Measurements from ENCODE around the gene ZNF282. TPM values are rescaled to one million over a fixed set of nuclear protein-coding genes. Genes with fewer than 3 reads are reported as not detected.
"Not testable (repeated sequence)": the region's sequence is repeated elsewhere in the genome, so short reads cannot be mapped to it uniquely, and the experiment has no call there.

The ZNF282 gene
- total RNA-seq, 4 donors from 2014 or later: 16.8 to 24.1 (median 23.0) TPM

- DNase-seq (no peak), ATAC-seq (no peak)
- intact Hi-C loops (cut with DNase I; ENCODE audit: low total_unique reads) (no loop called here), in situ Hi-C loops (cut with MboI; ENCODE audit: low sequenced_read_pairs in 4 of 4) (no loop called here)
- H3K36me3 ChIP-seq: peaks cover 0 to 33% of the 10 kb centered on the region in 2 donors
- no peaks in the 10 kb centered on the region for H3K9me3 ChIP-seq
- H3K4me1 ChIP-seq: no peaks in the 10 kb centered on the region
- TF ChIP-seq CTCF (IDR thresholded peaks at IDR 0.05 in 4 of 5, conservative IDR thresholded peaks at IDR 0.05 in 1 of 5) (no peak), POLR2A (IDR thresholded peaks at IDR 0.05) (no peak)
- H3K27me3 ChIP-seq: no peaks in the 10 kb centered on the region
- no peak overlapping the region for H3K27ac ChIP-seq
- no peak overlapping the region for H3K4me3 ChIP-seq
These were observed 31.6 kb downstream of the ZNF282 start for GRCh38 chr7:149226840-149227494.

DNA sequence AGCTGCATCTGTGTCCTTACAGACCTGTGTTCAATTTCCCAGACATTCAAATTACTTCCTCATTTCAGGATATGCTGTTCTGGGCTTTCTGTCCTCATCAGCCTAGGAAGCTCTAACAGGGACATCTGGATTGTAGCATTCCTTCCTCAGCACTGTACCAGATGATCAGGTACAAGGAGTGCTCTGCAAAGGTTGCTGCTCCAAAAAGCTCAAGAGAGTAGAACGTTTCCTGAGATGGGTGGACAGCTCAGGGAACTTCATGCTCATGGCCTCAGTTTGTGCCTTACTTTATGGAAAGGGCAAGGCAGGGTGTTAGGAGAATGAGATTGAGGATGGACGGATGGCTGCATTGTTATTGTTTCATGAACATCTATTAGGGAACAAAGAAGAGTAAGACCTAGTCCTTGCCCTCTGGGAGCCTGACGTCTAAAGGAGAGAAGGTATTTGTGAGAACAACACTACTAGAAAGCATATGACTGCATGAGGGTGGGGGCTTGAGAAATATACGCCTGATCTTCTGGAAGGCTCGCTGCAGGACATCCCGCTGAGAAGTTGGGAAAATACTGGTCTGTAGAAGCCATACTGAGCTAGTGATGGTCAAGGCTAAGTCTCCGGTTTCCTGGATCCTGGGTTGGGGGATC is 33.6 kb downstream of the ZNF282 start:
- peaks cover 0 to 8% (median 0%) of the 10 kb centered on the region in 3 donors for H3K27me3 ChIP-seq
- TF ChIP-seq POLR2A (IDR thresholded peaks at IDR 0.05) (no peak), CTCF (IDR thresholded peaks at IDR 0.05 in 4 of 5, conservative IDR thresholded peaks at IDR 0.05 in 1 of 5) (no peak)
- peaks cover 0 to 17% of the 10 kb centered on the region in 2 donors for H3K36me3 ChIP-seq
- intact Hi-C loops (cut with DNase I; ENCODE audit: low total_unique reads): no loop called here
- no peak for ATAC-seq
- no peaks in the 10 kb centered on the region for H3K4me1 ChIP-seq
- in situ Hi-C loops (cut with MboI; ENCODE audit: low sequenced_read_pairs in 4 of 4): no loop called here
- no peaks in the 10 kb centered on the region for H3K9me3 ChIP-seq
- no peak overlapping the region for H3K27ac ChIP-seq
- DNase-seq: no peak
- no peak overlapping the region for H3K4me3 ChIP-seq

DNA sequence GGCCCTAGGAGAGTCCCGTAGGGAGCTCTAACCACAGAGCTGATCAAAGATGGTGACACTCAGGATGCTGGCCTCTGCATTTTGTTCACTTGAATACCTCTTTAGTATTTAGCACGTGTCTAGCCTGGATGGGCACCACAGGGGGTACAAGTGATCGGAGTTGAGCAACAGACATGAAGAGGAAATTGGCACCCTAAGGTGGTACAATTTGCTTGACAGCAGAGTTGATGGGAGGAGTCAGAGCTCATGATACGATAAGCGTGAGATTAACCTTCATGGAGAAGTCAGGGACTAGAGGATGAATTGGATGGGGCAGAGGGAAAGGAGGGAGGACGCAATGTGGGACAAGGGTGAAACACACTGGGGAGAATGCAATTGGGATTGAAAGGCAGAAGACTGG is 34.2 kb downstream of the ZNF282 start:
- in situ Hi-C loops (cut with MboI; ENCODE audit: low sequenced_read_pairs in 4 of 4): no loop called here
- Histone ChIP-seq H3K4me3 (no peak overlapping the region), H3K27me3 (peaks cover 0 to 8% (median 0%) of the 10 kb centered on the region in 3 donors), H3K36me3 (peaks cover 0 to 17% of the 10 kb centered on the region in 2 donors), H3K9me3 (no peaks in the 10 kb centered on the region), H3K4me1 (no peaks in the 10 kb centered on the region), H3K27ac (no peak overlapping the region)
- ATAC-seq (peak in 1 of 2 donors; percentile 35), DNase-seq (no peak)
- intact Hi-C loops (cut with DNase I; ENCODE audit: low total_unique reads): no loop called here
- TF ChIP-seq CTCF (IDR thresholded peaks at IDR 0.05 in 4 of 5, conservative IDR thresholded peaks at IDR 0.05 in 1 of 5): no peak
- no peak for TF ChIP-seq POLR2A (IDR thresholded peaks at IDR 0.05)

GRCh38 chr7:149232362-149232761 is 37.0 kb downstream of the ZNF282 start:
- in situ Hi-C loops (cut with MboI; ENCODE audit: low sequenced_read_pairs in 4 of 4): no loop called here

GRCh38 chr7:149233655-149234204 is 38.4 kb downstream of the ZNF282 start:
- H3K27me3 ChIP-seq; ATAC-seq; DNase-seq; H3K9me3 ChIP-seq; intact Hi-C loops (cut with DNase I; ENCODE audit: low total_unique reads); H3K36me3 ChIP-seq; H3K27ac ChIP-seq; H3K4me1 ChIP-seq; in situ Hi-C loops (cut with MboI; ENCODE audit: low sequenced_read_pairs in 4 of 4); H3K4me3 ChIP-seq: not testable (repeated sequence)

More at GRCh38 chr7:149232362-149232761, 37.0 kb downstream of the ZNF282 start:
- no peak for ATAC-seq
- no peak overlapping the region for H3K4me3 ChIP-seq
- no peak overlapping the region for H3K27ac ChIP-seq
- no peaks in the 10 kb centered on the region for H3K9me3 ChIP-seq
- H3K27me3 ChIP-seq: peaks cover 0 to 8% (median 0%) of the 10 kb centered on the region in 3 donors
- no peaks in the 10 kb centered on the region for H3K36me3 ChIP-seq
- no peak for DNase-seq
- no peak for TF ChIP-seq CTCF (IDR thresholded peaks at IDR 0.05 in 4 of 5, conservative IDR thresholded peaks at IDR 0.05 in 1 of 5)
- TF ChIP-seq POLR2A (IDR thresholded peaks at IDR 0.05): no peak
- no peaks in the 10 kb centered on the region for H3K4me1 ChIP-seq
- intact Hi-C loops (cut with DNase I; ENCODE audit: low total_unique reads): no loop called here

Data from gastrocnemius medialis (tissue), 4 donors.